ENCODE measurements around the gene TCF4. TPM values are rescaled to one million over a fixed set of nuclear protein-coding genes. Genes with fewer than 3 reads are reported as not detected.

Gene TCF4
- total and polyA plus RNA-seq, 2 donors (not counting 1 experiment from before 2014, with no cell fraction given), result 68.5 to 353 TPM

- Mint-ChIP-seq H3K27me3 (peaks cover 3% of the 10 kb centered on the region), H3K27ac (no peak overlapping the region), H3K9me3 (ENCODE audit: insufficient read depth) (no peaks in the 10 kb centered on the region), H3K4me1 (peaks cover 4% of the 10 kb centered on the region), H3K4me3 (no peak overlapping the region)
- H2AFZ ChIP-seq (ENCODE audit: insufficient read depth, low read depth, low read length, poor library complexity, severe bottlenecking), result no peak overlapping the region
- H3K79me2 ChIP-seq (ENCODE audit: control insufficient read depth, insufficient read depth, low read length), result peaks cover 34% of the 10 kb centered on the region
- ChIA-PET POLR2A (interaction anchor here (0.6 kb wide), 1 partner anchor 14 kb away, joined by 14 read pairs; no protein-coding TSS in a partner anchor), CTCF (interaction anchor here (0.8 kb wide), 1 partner anchor 189 kb away, joined by 4 read pairs; no protein-coding TSS in a partner anchor)
- H3K4me1 ChIP-seq (ENCODE audit: control insufficient read depth in 2 of 2, insufficient read depth in 2 of 2, low read length in 2 of 2), result peaks cover under 1% of the 10 kb centered on the region in 2 donors
- intact Hi-C loops (cut with micrococcal nuclease), result no loop called here
- WGBS (ENCODE audit: insufficient coverage), result no CpG with 5 or more reads among the region's 1 CpG
- no peak overlapping the region for H3K4me3 ChIP-seq (ENCODE audit: control extremely low read depth in 1 of 5, extremely low read depth in 1 of 5, insufficient read depth in 1 of 5, low read depth in 2 of 5, low read length in 4 of 5)
- H3K27ac ChIP-seq (ENCODE audit: low read length in 2 of 2), result no peak overlapping the region
- H3K27me3 ChIP-seq (replicated peaks in 1 of 4; ENCODE audit: control extremely low read depth in 1 of 4, control insufficient read depth in 3 of 4, insufficient read depth in 4 of 4, low read length in 3 of 4), result no peaks in the 10 kb centered on the region
- no peak overlapping the region for H3K9ac ChIP-seq (ENCODE audit: low read length)
- H4K20me1 ChIP-seq (ENCODE audit: control insufficient read depth, insufficient read depth, low read length, poor library complexity, severe bottlenecking), result no peaks in the 10 kb centered on the region
- no peaks in the 10 kb centered on the region for H3K9me3 ChIP-seq (ENCODE audit: control extremely low read depth in 1 of 3, control insufficient read depth in 2 of 3, insufficient read depth in 1 of 3, low read length in 2 of 3)
- DNase-seq (no peak), ATAC-seq (ENCODE audit: low read depth) (no peak)
- no peak overlapping the region for H3K4me2 ChIP-seq (replicated peaks; ENCODE audit: low read depth, low read length, poor library complexity, severe bottlenecking)
- TF ChIP-seq CTCF (IDR thresholded peaks at IDR 0.05), result no peak
- peaks cover 0 to 2% of the 10 kb centered on the region in 2 experiments for H3K36me3 ChIP-seq (replicated peaks in 1 of 2; ENCODE audit: control extremely low read depth in 1 of 2, control insufficient read depth in 1 of 2, extremely low read depth in 1 of 2, insufficient read depth in 2 of 2, low read length in 1 of 2)
These were observed 93.1 kb downstream of the TCF4 start for GRCh38 chr18:55494899-55495298.

GRCh38 chr18:55494441-55494840 lies 93.6 kb downstream of the TCF4 start:
- POLR2A ChIA-PET, result interaction anchor here (0.6 kb wide), 1 partner anchor 9 kb away, joined by 3 read pairs; no protein-coding TSS in a partner anchor
- no peak for DNase-seq
- no peak overlapping the region for H3K4me3 ChIP-seq (ENCODE audit: control extremely low read depth in 1 of 5, extremely low read depth in 1 of 5, insufficient read depth in 1 of 5, low read depth in 2 of 5, low read length in 4 of 5)
- intact Hi-C loops (cut with micrococcal nuclease), result no loop called here
- H3K9ac ChIP-seq (ENCODE audit: low read length), result no peak overlapping the region
- H3K27ac ChIP-seq (ENCODE audit: low read length in 2 of 2), result no peak overlapping the region
- no peaks in the 10 kb centered on the region for H3K27me3 ChIP-seq (replicated peaks in 1 of 4; ENCODE audit: control extremely low read depth in 1 of 4, control insufficient read depth in 3 of 4, insufficient read depth in 4 of 4, low read length in 3 of 4)
- H3K79me2 ChIP-seq (ENCODE audit: control insufficient read depth, insufficient read depth, low read length), result peaks cover 34% of the 10 kb centered on the region
- peaks cover 5% of the 10 kb centered on the region in 2 donors for H3K4me1 ChIP-seq (ENCODE audit: control insufficient read depth in 2 of 2, insufficient read depth in 2 of 2, low read length in 2 of 2)
- CTCF ChIA-PET, result no interaction called here
- H2AFZ ChIP-seq (ENCODE audit: insufficient read depth, low read depth, low read length, poor library complexity, severe bottlenecking), result no peak overlapping the region
- H3K9me3 ChIP-seq (ENCODE audit: control extremely low read depth in 1 of 3, control insufficient read depth in 2 of 3, insufficient read depth in 1 of 3, low read length in 2 of 3), result no peaks in the 10 kb centered on the region
- H3K9me3 Mint-ChIP-seq (ENCODE audit: insufficient read depth), result no peaks in the 10 kb centered on the region
- H4K20me1 ChIP-seq (ENCODE audit: control insufficient read depth, insufficient read depth, low read length, poor library complexity, severe bottlenecking), result no peaks in the 10 kb centered on the region
- H3K4me1 Mint-ChIP-seq, result peaks cover 9% of the 10 kb centered on the region
- no peak overlapping the region for H3K4me3 Mint-ChIP-seq
- no peak for ATAC-seq (ENCODE audit: low read depth)
- H3K4me2 ChIP-seq (replicated peaks; ENCODE audit: low read depth, low read length, poor library complexity, severe bottlenecking), result no peak overlapping the region
- peaks cover 3% of the 10 kb centered on the region for H3K27me3 Mint-ChIP-seq
- no peak overlapping the region for H3K27ac Mint-ChIP-seq
- peaks cover 0 to 2% of the 10 kb centered on the region in 2 experiments for H3K36me3 ChIP-seq (replicated peaks in 1 of 2; ENCODE audit: control extremely low read depth in 1 of 2, control insufficient read depth in 1 of 2, extremely low read depth in 1 of 2, insufficient read depth in 2 of 2, low read length in 1 of 2)
- TF ChIP-seq CTCF (IDR thresholded peaks at IDR 0.05) (no peak), EZH2 (IDR thresholded peaks at IDR 0.05; ENCODE audit: borderline replicate concordance, insufficient read depth, low read depth, low read length, poor library complexity, severe bottlenecking) (no peak)
- WGBS (ENCODE audit: insufficient coverage), result no CpG with 5 or more reads among the region's 1 CpG

All from B cell (primary cell).